NCI-H69 (cell line): ENCODE measurements around the gene ASCL3.
A peak's percentile ranks its signal among the peaks of the same experiment; 100 is the strongest.
"Not testable (repeated sequence)": the region's sequence is repeated elsewhere in the genome, so short reads cannot be mapped to it uniquely, and the experiment has no call there.

Experiments
- DNase-seq: peaks from one replicate; lab custom pipeline; 2025; lab: John Stamatoyannopoulos, UW

Gene ASCL3

GRCh38 chr11:8942518-8943066, at the start of gene ASCL3:
ASCL3 (minus strand) TSS chr11:8943016; CDS start chr11:8938161, 4,855 bp downstream.
- DNase-seq: no peak

DNA sequence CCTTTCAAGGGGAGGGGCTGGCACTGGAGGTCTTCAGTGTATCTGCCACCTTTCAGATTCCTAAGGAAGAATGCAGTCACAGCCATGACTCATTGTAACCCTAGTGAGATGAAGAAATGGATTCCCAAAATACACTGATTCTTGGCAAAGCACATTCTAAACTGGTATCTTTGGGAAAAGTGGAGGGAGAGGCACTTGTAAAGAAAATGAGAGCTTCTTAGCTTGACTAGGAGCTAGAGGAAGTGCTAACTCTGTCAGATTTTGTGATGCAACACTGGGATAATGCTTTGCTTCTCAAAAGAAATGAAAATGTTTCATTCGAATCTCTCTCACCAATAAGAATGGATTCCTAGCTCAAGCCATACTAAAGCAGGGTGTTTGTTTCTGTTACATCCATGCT, 46.6 kb upstream of the ASCL3 start:
- no peak for DNase-seq

DNA sequence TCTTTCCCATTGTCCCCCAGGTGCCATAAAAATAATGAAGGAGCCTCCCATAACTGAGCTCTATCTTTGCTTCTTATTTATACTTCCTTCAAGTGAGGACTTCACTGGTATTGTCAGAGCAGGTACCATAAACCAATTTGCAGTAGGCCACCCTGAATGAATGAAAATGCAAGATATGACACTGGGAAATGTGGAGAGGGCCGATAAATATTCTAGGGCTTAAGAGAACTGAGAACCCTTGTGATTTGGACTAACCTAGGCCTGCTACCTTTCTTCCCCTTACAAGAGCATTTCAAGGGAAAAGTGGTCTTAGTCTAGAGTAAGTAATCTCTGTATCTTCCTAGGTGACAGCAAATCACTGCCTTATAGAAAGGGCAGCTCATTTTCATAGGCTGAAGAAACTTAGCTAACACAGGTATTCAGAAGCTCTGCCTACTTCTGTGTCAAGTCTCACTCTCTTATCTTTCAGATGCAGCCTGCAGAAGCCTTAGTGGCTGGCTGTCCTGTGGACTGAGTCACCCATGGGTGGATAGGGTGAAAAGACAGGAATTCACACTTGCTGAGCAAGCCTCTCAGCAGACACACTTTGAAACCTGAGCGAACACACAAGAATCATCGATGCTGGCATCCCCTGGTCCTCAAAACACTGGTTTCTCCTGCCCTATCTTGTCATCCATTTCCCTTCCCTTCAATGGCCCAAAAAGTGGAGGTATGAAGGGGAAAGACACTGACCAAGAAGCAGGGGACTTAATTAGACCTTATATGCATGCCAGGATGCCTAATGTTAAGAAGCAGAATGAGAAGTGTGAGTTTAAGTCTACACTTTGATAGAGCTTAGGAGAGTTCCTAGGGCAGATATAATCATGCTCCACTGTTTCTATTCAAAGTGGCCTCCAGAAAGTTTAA, 45.8 kb upstream of the ASCL3 start:
- DNase-seq: no peak

GRCh38 chr11:8987446-8987845, 44.6 kb upstream of the ASCL3 start:
- DNase-seq: no peak

- not testable (repeated sequence) for DNase-seq
These were observed 44.0 kb upstream of the ASCL3 start for GRCh38 chr11:8986772-8987171.

GRCh38 chr11:8985462-8985861, 42.6 kb upstream of the ASCL3 start:
- no peak for DNase-seq

- no peak for DNase-seq
These were observed 40.7 kb upstream of the ASCL3 start for GRCh38 chr11:8983552-8983951.

- no peak for DNase-seq
These were observed 37.7 kb upstream of the ASCL3 start for GRCh38 chr11:8980485-8980884.

DNA sequence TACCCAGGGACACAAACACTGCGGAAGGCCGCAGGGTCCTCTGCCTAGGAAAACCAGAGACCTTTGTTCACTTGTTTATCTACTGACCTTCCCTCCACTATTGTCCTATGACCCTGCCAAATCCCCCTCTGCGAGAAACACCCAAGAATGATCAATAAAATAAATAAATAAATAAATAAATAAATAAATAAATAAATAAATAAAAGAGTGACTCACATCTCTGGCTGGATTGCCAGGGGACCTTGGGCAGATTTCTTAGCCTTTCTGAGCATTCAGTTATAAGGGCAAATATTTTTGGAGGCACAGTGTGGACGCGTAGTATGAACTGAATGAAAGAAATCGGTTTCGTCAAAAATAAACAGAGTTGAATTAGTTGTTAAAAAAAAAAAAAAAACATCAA, 36.5 kb upstream of the ASCL3 start:
- not testable (repeated sequence) for DNase-seq

DNA sequence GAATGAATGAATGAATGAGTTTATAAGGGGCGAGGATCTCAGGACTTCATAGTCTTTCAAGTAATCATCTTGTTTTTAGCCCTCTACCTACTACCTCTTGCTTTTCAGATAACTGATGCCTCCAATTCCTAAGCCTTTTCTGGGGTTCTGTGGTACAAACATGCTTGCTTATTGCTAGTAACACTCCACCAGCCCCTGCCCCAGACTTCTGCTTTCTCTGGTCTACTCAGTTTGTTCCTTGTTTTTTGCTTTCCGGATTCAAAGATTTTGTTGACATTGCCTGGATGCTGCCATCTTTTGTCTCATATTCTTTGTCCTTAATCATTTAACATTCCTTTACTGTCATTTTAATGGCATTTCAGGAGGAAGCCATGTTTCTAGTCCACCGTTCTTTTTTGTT, 30.3 kb upstream of the ASCL3 start:
- no peak for DNase-seq

- no peak for DNase-seq
These were observed 29.1 kb upstream of the ASCL3 start for GRCh38 chr11:8971924-8972316.

- DNase-seq: no peak
These were observed 28.5 kb upstream of the ASCL3 start for GRCh38 chr11:8971196-8971923.

- DNase-seq: no peak
These were observed 24.4 kb upstream of the ASCL3 start for GRCh38 chr11:8967184-8967583.

DNA sequence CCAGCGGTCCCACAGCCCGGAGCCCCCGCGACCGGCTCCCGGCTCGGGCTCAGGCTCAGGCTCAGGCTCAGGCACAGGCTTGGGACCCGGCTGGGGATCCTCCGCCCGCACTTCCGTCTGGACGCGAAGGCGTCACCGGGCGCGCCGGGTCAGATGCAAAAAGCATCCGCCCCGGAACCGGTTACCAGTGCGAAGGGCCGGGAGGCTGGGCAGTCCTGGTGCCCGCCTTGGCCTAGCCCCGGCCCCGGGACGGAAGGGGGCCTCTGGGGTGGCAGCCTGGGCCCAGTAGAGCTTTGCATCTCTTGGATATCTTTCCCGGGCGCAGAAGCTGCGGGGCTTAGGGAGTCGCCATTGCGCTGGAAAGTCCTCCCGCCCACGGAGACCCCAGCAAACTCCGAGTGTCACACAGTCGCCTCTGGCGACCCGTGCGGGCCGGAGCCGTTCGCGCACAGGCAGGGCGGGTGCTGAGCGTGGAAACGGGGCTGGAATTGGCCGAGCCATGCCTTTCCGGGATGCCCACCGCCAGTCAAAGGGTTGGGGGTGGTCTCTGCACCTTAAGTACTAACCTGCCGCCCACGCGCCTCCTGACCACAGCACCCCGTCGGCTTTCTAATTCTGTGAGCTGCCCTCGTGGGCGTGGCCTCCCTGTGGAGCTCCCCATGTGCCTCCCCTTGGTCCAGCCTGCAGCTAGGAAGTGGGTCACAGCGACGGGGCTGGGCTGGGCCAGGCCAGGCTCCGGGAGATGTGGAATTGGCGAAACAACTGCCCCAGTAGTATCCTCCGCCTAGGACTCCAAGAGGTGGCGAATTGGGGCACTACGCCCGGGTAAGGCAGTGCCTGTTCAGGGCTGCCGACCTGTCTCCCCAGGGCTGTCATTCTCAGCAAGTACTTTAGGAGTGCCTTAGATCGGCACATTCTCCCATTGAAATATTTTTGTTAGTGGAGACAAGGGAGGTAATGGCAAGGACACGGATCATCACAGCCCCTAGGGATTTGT, 21.8 kb upstream of the ASCL3 start, which contains the start of gene TMEM9B:
TMEM9B (minus strand) TSS at position 119 of the 997 bp plus-strand sequence. CDS start 129 bp downstream, outside the sequence.
- DNase-seq: peak; percentile 95

DNA sequence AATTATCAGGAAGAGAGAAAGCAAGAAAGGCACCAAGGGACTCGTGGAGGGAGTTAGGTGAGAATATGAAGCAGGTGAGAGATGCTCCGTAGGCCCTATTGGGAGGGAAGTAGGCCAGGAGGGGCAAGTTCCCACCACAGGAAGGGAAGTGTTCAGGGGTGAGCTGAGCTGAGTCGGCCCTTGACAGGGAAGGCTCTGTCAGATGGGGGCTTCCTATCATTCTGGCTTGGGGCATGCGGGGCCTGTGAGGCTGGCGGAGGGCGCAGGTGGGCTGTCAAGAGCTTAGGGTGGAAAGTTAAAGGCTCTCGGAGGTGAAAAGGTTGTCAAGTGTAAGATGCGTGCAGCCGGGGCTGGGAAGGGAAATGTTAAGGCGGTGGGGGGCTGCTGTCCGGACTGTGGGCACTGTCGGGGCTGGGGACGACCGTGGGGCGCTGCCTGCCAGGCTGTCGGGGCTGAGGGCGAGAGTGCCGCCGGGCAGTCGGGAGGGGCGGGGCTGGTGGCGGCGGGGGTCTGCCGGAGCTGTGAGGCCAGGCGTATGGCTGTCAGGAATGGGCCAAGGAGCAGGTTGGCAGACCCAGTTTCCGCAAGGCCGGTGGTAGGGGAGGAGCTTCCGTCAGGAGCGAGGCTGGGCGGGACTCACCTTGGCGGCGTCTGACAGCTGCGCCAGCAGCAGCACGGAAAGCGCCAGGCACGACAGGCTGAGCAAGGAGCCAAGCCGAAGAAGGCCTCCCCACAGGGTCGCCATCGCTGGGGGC, 20.9 kb upstream of the ASCL3 start:
- DNase-seq: peak; percentile 94

GRCh38 chr11:8962841-8963240, 20.0 kb upstream of the ASCL3 start:
- DNase-seq: no peak

GRCh38 chr11:8961401-8961800, 18.6 kb upstream of the ASCL3 start:
- no peak for DNase-seq

DNA sequence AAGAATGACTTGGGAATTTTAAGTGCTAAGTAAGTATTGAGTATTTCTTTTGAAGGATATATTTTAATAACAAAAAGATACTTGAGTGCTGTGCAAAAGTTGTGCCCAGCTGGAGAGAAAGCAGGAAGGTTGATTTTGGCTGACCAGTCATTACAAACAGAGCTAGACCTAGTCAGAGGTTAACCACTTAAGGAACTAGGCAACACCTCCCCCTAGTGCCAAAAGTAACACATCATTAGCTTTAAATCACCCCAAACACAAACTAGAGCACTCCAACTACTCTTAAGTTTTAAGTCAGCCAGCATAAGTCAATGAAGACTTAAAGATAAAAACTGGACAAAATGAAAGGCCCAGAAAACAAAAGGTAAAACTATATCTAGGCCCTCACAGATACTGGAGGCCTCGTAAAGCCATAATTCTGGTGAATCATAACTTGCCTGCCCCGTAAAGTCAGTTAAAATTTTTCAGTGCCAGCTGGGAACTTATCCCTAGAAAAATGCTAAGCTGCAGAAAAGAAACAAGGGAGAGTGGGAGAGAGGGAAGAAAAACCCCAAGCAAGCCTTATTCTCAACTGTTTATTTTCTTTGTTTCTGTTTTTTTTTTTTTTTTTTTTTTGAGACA, 16.8 kb upstream of the ASCL3 start:
- peak; percentile 83 for DNase-seq

- no peak for DNase-seq
These were observed 14.0 kb upstream of the ASCL3 start for GRCh38 chr11:8956860-8957259.

DNA sequence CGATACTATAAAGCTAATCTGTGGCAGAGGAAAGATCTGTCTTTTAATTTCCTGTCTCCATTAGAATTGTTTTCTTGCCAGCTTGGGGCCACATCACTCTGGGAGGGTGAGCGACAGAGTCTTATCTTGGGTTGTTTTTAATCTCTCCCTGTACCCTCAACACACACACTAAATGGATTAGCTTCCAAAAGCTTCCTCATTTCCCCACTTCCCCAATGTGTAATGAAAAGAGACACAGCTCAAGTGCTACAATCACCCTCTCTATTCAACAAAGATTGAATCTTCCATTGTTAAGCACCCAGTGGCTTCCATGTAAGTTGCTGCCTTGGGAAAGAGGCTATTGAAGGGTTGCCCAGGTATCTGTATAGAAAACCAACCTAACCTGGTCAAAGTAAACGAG, 6.1 kb upstream of the ASCL3 start:
- DNase-seq: no peak
